Stromal cell of bone marrow (primary cell): Measurements from ENCODE around the gene TBC1D30.
"Not testable (repeated sequence)": the region's sequence is repeated elsewhere in the genome, so short reads cannot be mapped to it uniquely, and the experiment has no call there.

Experiments
- DNase-seq: peaks from one replicate; pipeline ENCODE4 v3.0.0-alpha.2; 2012; ENCODE audit warnings: low read depth

Gene TBC1D30

DNA sequence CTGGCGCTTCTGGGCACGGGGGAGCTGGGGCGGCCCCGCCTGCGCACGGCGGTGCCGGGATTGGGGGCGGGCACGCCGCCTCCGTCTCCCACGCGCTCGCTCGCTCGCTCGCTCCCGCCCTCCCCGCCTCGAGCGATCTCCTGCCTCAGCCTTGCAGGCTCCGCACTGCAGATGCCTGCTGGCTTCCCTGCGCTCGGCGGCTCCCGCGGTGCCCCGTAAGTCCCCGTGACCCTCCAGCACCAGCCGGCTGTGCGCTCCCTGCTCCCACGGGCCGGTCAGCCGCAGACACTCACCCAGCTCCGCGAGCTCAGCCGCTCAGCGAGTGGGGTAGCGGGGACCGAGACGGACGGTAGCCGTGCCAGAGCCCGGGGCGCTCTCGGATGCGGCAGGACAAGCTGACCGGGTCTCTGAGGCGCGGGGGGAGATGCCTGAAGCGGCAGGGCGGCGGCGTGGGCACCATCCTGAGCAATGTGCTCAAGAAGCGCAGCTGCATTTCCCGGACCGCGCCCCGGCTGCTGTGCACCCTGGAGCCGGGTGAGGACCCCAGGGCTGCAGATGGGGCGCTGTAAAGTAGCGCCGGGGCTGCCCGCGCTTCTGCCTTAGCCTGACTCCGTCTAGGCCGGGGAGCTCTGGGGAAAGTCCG lies at the start of gene TBC1D30:
Gene TBC1D30, plus strand, starts transcription at position 148 of the 643 bp plus-strand sequence. Its CDS starts 233 bp downstream, at position 381.
- DNase-seq, result no peak

DNA sequence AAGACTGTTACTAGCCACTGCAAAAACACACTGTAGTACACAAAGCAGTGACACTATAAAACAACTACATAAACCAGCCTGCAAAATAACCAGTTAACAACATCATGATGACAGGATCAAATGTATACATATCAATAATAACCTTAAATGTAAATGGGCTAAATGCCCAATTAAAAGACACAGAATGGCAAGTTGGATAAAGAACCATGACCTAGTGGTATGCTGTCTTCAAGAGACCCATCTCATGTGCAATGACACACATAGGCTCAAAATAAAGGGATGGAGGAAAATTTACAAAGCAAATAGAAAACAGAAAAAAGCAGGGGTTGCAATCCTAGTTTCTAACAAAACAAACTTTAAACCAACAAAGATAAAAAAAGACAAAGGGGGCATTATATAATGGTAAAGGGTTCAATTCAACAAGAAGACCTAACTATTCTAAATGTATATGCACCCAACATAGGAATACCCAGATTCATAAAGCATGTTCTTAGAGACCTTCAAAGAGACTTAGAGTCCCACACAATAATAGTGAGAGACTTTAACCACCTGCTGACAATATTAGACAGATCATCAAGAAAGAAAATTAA lies 49.2 kb upstream of the TBC1D30 start:
- not testable (repeated sequence) for DNase-seq

GRCh38 chr12:64779354-64779974 lies 45.0 kb upstream of the TBC1D30 start:
- no peak for DNase-seq

DNA sequence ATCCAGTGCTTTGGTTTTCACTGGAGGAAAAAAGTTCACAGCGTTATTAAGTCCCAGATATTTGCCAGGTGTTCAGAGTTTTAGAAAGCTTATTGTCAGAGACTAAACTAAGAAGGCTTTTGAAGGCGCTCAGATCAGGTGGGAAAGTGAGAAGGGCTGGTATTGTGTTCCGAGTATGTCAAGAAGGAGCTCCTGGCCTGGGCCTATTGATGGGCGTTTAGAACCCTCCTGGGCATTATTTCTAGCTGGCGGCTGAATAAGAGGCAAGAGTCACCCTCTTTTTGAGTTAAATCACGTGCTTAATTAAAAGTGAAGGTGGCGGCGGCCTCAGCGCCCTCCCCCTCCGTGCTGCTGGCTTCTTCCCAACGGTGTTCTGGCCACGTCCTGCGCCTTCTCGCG lies 44.3 kb upstream of the TBC1D30 start:
- no peak for DNase-seq

GRCh38 chr12:64780531-64781279 lies 43.7 kb upstream of the TBC1D30 start:
- no peak for DNase-seq

GRCh38 chr12:64781280-64782190 lies 42.9 kb upstream of the TBC1D30 start:
- no peak for DNase-seq

DNA sequence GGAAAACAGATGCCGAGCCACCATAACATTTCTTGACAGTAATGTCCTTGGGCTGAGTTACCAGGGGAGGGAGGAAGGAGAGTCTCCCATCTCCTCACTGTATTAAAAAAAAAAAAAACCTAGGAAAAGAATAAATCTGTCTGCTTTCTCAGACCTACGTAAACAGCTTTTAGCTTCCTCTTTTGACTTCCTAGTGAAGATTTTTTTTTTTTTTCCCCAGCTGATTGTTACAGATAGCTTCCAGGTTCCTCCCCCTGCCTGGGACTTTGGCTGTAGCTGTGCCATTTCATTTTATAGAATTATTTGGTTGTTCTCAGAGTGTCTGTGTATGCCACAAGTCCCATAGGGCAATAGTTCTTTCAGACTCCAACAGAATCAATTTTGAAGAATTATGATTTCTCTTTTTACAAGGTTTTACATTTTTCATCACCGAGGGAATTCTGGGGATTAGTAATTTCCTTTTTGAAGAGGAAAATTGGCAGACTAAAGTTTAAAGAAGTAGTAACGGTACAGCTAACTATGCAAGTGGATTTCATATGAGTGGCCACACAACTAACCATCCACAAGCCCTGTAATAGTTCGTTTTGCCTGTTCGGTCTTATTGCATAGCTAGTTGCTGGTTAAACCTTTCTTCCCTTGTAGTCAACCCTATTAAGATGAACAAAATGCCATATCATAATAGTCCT lies 42.1 kb upstream of the TBC1D30 start:
- DNase-seq, result no peak

DNA sequence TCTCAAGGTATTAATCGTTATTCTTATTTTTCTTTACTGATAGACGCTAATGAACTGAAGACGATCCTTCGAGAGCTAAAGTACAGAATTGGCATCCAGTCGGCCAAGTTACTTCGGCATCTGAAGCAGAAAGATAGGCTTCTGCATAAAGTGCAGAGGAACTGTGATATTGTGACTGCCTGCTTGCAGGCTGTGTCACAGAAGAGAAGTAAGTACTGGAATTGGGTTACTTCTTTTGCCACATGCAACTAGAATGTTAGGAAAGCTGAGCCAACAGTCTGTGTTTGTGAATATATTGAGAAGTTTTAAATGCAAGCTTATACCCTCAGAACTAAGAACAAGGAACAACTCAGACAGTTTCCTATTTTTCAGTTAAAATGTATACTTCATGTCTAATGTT lies 38.6 kb upstream of the TBC1D30 start:
- DNase-seq, result no peak

- DNase-seq, result no peak
Observed at GRCh38 chr12:64790166-64790565, 34.3 kb upstream of the TBC1D30 start.

DNA sequence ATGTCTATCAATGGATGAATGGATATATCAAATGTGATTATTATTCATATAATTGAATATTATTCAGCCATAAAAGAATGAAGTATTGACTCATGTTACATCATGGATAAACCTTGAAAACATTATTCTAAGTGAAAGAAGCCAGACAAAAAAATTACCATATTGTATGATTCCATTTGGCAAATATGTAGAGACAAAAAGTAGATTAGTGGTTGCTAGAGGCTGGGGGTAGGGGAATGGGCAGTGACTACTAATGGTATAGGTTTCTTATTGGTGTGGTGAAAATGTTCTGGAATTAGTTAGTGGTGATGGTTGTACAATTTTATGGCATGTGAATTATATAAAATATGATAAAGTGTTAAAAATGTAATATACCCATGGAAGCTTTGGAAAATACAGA lies 33.4 kb upstream of the TBC1D30 start:
- DNase-seq, result no peak

GRCh38 chr12:64792128-64792527 lies 32.3 kb upstream of the TBC1D30 start:
- DNase-seq, result no peak

GRCh38 chr12:64793610-64794009 lies 30.8 kb upstream of the TBC1D30 start:
- no peak for DNase-seq

DNA sequence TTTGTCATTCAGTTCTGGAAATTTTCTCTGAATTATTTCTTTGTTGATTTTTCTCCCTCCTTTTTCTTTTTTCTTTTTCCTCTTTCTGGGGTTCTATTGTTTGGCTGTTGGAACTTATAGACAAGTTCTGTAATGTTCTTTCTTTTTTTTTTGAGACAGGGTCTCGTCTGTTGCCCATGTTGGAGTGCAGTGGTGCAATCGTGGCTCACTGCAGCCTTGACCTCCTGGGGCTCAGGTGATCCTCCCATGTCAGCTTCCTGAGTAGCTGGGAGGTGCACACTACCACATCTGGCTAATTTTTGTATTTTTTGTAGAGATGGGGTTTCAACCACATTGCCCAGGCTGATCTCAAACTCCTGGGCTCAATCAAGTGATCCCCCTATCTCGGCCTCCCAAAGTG lies 30.1 kb upstream of the TBC1D30 start:
- no peak for DNase-seq

DNA sequence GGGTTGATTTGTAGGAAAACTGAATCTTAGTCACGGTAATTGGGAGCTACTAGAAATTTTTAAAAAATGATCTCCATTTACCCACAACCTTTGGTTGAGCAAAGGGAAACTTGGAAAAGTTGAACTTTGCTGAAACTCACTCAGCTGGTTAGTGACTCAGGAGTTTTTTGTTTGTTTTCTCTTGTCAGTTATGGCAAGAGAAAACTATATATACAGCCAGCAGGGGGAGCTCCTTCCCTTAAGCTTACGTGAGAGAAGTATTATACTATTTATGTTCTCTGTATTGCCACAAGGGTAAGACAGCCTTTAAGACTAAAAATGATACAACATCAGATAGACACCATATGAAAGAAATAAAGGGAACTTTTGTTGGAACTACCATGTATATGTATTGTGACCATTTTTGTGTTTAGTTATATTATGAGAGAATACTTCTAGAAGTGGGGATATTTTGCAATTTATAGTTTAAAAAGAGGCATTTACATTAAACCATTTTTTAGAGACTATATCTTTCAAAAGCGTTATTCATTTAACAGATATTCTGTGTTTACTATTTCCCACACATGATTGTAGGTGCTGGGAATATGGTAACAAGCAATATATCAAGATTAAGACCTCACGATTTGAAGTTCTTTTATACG lies 28.1 kb upstream of the TBC1D30 start:
- peak; percentile 92 for DNase-seq

DNA sequence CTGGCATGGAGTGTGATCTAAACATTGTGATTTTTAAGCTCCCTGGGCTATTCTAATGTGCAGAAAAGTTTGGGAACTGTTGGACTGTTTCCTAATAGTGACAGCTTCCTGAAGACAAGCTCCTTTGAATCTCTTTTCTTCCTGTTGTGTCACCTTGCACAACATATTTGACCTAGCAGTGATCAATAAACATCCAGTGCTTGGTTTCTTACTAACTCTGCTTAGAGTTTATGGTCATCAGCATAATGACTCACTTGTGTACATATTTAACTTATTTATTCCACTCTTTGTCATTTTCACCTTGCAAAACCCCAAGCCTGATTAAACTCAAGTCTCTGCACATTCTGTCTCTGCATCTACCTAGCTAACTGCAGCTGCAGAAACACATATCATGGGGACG lies 27.3 kb upstream of the TBC1D30 start:
- DNase-seq, result no peak

GRCh38 chr12:64798165-64798564 lies 26.3 kb upstream of the TBC1D30 start:
- DNase-seq, result no peak

DNA sequence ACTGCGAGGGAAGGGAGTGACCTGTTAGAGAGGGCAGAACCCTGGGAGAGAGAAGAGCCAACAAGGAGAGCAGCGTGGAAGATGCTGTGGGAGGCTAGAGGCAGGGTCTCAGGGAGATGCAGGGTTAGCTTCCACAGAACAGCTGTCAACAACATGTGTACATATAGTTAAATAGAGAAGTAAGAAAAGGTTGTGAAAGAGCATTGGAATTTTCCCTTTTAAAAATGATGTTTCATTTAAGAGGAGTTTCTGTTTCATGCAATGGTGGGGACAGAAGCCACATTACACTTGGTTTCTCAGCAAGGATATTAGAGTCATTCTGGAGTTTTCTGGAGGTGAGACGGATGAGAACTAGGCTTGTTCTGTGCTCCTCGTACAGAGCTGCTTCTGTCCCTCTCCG lies 23.8 kb upstream of the TBC1D30 start:
- no peak for DNase-seq

GRCh38 chr12:64801381-64801780 lies 23.1 kb upstream of the TBC1D30 start:
- no peak for DNase-seq

DNA sequence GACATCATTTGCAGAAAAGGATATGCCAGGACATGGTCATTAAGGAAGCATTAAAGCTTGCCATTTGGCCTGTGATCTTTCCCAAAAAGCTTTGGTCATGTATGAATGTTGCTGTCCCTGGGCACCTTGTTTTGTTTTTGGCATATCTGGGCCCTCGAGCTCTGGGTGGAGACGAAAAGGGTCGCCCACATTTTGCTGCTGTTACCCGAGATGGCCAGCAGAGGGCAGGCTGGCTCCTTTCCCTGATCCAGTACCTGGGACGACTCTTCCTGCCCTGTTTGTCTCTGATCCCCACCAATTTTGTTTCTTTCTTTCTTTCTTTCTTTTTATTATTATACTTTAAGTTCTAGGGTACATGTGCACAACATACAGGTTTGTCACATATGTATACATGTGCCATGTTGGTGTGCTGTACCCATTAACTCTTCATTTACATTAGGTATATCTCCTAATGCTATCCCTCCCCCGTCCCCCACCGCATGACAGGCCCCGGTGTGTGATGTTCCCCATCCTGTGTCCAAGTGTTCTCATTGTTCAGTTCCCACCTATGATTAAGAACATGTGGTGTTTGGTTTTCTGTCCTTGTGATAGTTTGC lies 22.2 kb upstream of the TBC1D30 start:
- DNase-seq, result not testable (repeated sequence)

DNA sequence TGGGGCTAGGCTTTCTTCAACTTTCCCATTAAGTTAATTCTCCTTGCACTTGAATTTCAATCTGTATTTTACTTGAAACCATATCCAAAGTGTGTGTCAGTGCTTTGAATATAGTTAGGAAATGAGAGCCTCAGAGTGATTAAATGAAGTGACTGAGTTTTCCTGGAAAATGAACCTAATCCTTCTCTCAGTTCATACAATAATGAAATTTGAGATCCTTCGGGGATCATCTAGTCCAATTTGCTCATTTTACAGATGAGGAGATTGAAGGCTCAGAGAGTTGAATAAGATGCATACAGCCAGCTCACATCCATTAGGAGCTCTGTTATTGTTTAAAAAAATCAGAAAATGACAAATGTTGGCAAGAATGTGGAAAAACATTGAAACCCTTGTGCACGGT lies 18.3 kb upstream of the TBC1D30 start:
- DNase-seq, result no peak
